Mesodermal cell (in vitro differentiated cells): ENCODE data around the gene RFLNA.

Experiments
- H3K27ac ChIP-seq: 2 replicates; pipeline ENCODE4 v1.7.0; 2013; ENCODE audit warnings: mild to moderate bottlenecking, low read depth, low read length, moderate library complexity; ENCODE audit not compliant: severe bottlenecking
- H3K36me3 ChIP-seq: 2 replicates; pipeline ENCODE4 v1.7.1; 2013; ENCODE audit warnings: mild to moderate bottlenecking, low read length, moderate library complexity; ENCODE audit not compliant: control insufficient read depth, insufficient read depth
- H3K4me1 ChIP-seq: one replicate; pipeline ENCODE4 v1.7.1; 2013; ENCODE audit warnings: mild to moderate bottlenecking, low read length; ENCODE audit not compliant: insufficient read depth, control insufficient read depth, poor library complexity, severe bottlenecking
- H3K4me3 ChIP-seq: 2 replicates; pipeline ENCODE4 v1.7.0; 2013; ENCODE audit warnings: low read length, control low read depth, mild to moderate bottlenecking; ENCODE audit not compliant: insufficient read depth, poor library complexity, severe bottlenecking; ENCODE audit errors: extremely low read depth
- H3K9me3 ChIP-seq: 2 replicates; pipeline ENCODE4 v1.7.1; 2013; ENCODE audit warnings: mild to moderate bottlenecking, low read length, moderate library complexity; ENCODE audit not compliant: control insufficient read depth
- WGBS, 2 experiments: methylation state at CpG; one replicate each; pipeline ENCODE4 v1.1.5; 2013; ENCODE audit warnings: missing lambda C conversion rate in 2 of 2; ENCODE audit not compliant: insufficient coverage in 2 of 2; 5-methylcytosine and 5-hydroxymethylcytosine counted together

The RFLNA gene

GRCh38 chr12:124267205-124267778 is 27.6 kb upstream of the RFLNA start:
- Histone ChIP-seq H3K4me3 (no peak overlapping the region), H3K27ac (no peak overlapping the region), H3K9me3 (peaks cover 11% of the 10 kb centered on the region), H3K4me1 (no peaks in the 10 kb centered on the region), H3K36me3 (no peaks in the 10 kb centered on the region)
- WGBS, 2 experiments, result 97 to 100% methylated on average over 3 to 4 of the region's 4 CpGs

- H3K4me1 ChIP-seq, result no peaks in the 10 kb centered on the region
- H3K27ac ChIP-seq, result no peak overlapping the region
- H3K36me3 ChIP-seq, result no peaks in the 10 kb centered on the region
- no peak overlapping the region for H3K4me3 ChIP-seq
- WGBS, 2 experiments, result 80 to 85% methylated on average over 4 of the region's 6 CpGs
- peaks cover 11% of the 10 kb centered on the region for H3K9me3 ChIP-seq
These were observed 24.2 kb upstream of the RFLNA start for GRCh38 chr12:124270671-124271070.

DNA sequence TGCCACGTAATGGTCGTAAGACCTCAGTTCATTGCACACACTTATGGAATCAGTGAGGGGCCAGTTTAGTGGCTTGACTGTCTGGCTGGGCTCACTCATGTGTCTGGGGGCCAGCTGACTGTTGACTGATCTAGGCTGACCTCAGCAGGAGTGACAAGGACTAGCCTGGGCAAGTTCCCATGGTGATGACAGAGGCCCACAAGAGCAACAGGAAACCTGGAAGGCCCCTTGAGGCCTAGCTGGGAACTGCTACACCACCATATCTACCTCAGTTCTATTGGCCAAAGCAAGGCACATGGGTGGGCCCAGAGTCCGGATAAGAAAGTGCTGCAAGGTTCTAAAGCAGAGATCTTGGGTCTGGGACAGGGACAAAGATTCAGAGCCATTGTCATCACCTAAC is 21.3 kb upstream of the RFLNA start:
- Histone ChIP-seq H3K9me3 (peaks cover 11% of the 10 kb centered on the region), H3K4me3 (no peak overlapping the region), H3K27ac (no peak overlapping the region), H3K36me3 (no peaks in the 10 kb centered on the region), H3K4me1 (peaks cover under 1% of the 10 kb centered on the region)
- 87% methylated on average over 2 to 3 of the region's 3 CpGs for WGBS, 2 experiments

DNA sequence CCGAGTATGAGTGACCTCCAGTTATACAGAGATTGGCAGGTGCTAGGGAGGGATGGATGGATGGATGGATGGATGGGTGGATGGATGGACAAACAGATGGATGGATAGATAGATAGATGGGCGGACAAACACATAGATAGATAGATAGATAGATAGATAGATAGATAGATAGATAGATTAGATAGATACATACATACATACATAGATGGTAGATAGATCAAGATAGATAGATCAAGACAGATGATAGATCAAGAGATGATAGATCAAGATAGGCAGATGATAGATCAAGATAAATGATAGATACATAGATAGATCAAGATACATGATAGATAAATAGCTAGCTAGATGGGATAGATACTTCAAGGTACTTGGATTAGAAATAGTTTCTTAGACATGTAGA is 18.6 kb upstream of the RFLNA start:
- WGBS, 2 experiments, result 100% methylated on average over 1 of the region's 2 CpGs
- Histone ChIP-seq H3K4me3 (no peak overlapping the region), H3K4me1 (peaks cover 4% of the 10 kb centered on the region), H3K36me3 (no peaks in the 10 kb centered on the region), H3K9me3 (peaks cover 2% of the 10 kb centered on the region), H3K27ac (no peak overlapping the region)

DNA sequence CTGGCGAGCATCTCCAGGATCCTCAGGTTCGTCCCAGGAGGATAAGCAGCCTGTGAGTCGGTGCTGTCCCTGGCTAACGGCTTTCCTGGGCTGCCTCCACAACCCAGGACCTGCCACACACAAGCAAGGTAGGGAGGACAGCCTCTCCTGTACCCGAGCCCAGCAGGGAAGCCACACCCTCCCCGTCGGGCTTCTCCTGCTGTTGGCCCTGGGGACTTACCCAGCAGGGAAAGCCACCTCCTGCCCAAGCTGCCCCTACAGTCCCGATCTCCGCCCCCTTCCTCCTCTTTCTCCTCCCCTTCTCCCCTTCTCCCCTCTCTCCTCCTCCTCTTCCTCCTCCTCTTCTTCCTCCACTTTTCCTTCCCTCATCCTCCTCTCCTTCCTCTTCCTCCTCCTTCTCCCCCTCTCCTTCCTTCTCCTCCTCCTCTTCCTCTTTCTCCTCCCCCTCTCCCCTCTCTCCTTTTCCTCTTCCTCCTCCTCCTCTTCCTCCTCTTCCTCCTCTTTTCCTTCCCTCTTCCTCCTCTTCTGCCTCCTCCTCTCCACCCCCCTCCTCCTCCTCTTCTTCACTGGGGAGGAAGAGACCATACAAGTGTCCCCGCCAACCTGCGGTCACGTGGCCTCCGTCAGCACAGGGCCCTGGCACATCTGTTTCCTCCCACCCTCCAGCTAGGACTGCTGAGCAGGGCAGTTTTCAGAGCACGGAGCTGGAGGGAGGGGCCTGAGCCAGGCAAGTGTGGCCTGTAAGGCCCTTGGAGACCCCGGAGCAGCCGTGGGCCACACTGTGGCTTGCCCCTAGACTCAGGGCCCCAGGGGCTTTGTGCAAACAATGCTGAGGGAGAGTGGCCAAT is 17.3 kb upstream of the RFLNA start:
- 64 to 71% methylated on average over 9 to 12 of the region's 16 CpGs for WGBS, 2 experiments
- no peaks in the 10 kb centered on the region for H3K36me3 ChIP-seq
- H3K4me3 ChIP-seq, result no peak overlapping the region
- peaks cover 4% of the 10 kb centered on the region for H3K4me1 ChIP-seq
- peaks cover 5% of the 10 kb centered on the region for H3K9me3 ChIP-seq
- H3K27ac ChIP-seq, result no peak overlapping the region

DNA sequence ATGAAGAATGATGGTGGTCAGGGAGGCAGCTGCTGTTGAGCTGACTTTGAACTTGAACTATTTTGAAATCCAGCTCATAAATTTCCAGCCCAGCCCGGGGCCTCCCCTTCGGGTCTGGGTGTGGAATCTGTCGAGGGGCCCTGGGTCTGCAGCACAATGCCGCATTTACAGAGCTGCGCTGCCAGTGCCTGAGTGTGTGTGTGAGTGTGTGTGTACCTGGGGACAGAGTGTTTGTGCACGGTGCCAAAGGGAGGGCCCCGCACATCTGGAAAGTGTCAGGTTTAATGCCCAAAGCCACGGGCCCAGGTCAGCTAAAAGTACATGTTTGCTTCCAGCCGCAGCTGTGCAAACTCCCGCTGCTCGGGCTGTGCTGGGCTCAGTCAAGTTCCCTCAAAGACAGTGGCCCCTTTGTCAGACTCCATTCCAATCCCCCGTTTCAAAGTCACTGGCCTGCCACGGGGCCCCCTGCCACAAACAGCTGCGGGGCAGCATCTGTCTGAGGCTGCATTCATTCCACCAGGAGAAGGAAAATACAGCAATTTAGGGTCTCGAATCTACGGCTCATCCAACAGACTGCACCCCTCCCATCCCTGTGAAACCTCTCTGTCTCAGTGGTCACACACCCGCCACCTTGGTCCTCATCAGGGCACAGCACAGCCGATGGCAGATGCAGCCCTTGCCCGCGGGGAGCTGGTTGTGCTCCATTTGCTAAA is 16.3 kb upstream of the RFLNA start:
- no peak overlapping the region for H3K4me3 ChIP-seq
- H3K27ac ChIP-seq, result peak overlapping the region; percentile 10
- H3K4me1 ChIP-seq, result peaks cover 4% of the 10 kb centered on the region
- peaks cover 5% of the 10 kb centered on the region for H3K9me3 ChIP-seq
- H3K36me3 ChIP-seq, result no peaks in the 10 kb centered on the region
- 86 to 87% methylated on average over 17 to 18 of the region's 20 CpGs for WGBS, 2 experiments

DNA sequence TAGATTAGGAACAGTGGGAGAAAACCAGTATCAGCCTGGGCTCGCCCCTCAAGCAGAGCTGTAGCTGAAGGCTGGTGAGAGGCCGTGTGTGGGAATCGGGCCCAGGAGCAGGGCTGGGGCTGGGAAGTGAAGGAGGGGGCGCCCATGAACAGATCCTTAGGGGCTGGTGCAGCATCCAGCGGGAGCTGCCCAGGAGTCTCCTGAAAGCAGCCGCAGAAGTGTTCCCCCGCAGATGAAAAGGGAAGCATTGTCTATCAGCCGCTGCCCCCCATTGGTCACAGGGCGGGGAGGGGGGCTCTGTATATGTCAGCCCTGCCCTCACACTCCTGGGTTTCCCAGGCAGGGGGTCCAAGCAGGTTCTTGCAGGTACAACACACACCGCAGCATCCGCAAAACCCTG is 15.6 kb upstream of the RFLNA start:
- Histone ChIP-seq H3K36me3 (no peaks in the 10 kb centered on the region), H3K4me1 (peaks cover 4% of the 10 kb centered on the region), H3K4me3 (no peak overlapping the region), H3K9me3 (peaks cover 5% of the 10 kb centered on the region), H3K27ac (no peak overlapping the region)
- WGBS, 2 experiments, result 70 to 80% methylated on average over 5 to 11 of the region's 11 CpGs

GRCh38 chr12:124279846-124280360 is 15.0 kb upstream of the RFLNA start:
- Histone ChIP-seq H3K36me3 (no peaks in the 10 kb centered on the region), H3K4me1 (peaks cover 4% of the 10 kb centered on the region), H3K9me3 (peaks cover 5% of the 10 kb centered on the region), H3K4me3 (no peak overlapping the region), H3K27ac (no peak overlapping the region)
- WGBS, 2 experiments, result 88 to 90% methylated on average over 12 to 17 of the region's 19 CpGs

GRCh38 chr12:124281309-124281708 is 13.6 kb upstream of the RFLNA start:
- Histone ChIP-seq H3K4me3 (no peak overlapping the region), H3K27ac (no peak overlapping the region), H3K4me1 (peaks cover 4% of the 10 kb centered on the region), H3K9me3 (peaks cover 5% of the 10 kb centered on the region), H3K36me3 (no peaks in the 10 kb centered on the region)
- WGBS, 2 experiments, result 83% methylated on average over 1 of the region's 2 CpGs; no CpG with 5 or more reads in 1 of the 2 experiments

GRCh38 chr12:124282287-124282686 is 12.6 kb upstream of the RFLNA start:
- Histone ChIP-seq H3K9me3 (peaks cover 5% of the 10 kb centered on the region), H3K4me3 (no peak overlapping the region), H3K4me1 (peaks cover 4% of the 10 kb centered on the region), H3K27ac (no peak overlapping the region), H3K36me3 (no peaks in the 10 kb centered on the region)
- 82% methylated on average over 2 of the region's 5 CpGs; no CpG with 5 or more reads in 1 of the 2 experiments for WGBS, 2 experiments
